HG03280 (cell line): ENCODE results near the gene KRT32.

Experiments
- ATAC-seq: cut with Tn5 transposase; IDR thresholded peaks from one replicate; pipeline ENCODE4 v1.9.1; 2021; ENCODE audit warnings: mild to moderate bottlenecking, moderate library complexity; ENCODE audit not compliant: unreplicated experiment

Gene KRT32

DNA sequence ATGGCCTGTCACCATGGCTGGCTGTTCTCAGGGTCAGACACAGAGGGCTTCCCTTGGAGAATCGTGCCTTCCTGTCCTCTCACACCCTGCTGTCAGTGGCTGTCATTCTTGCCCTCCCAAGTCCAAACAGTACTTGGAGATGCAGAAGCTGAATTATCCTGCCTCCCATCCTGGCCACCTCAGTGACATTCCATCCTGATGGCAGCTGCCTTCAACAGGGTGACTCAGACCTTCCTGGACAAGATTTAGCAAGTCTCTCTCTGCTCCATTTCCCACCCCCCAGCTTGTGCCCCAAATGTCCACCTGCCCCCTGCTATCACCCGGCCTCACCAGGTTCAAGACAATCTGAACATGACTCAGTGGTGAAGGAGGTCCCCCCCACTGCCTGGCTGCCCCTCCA is 27.3 kb upstream of the KRT32 start:
- ATAC-seq = no peak

DNA sequence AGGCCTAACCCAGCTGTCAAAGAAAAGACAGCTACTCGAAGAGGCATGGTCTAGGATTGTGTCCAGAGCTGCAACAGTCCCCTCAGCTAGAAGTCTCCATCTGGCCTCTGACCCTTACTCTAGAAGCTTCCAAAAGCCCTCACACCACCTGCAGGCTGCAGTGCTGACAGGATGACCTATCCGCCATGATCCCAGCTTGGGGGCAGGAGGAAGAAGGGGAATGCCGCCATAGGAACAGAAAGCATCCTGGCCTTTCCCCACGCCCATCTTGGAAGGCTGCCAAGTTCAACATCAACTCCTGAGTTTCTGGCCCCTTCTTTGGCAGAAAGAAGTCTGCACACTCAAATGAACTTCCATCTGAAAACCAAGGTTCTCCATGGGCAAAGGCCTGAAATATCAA is 25.6 kb upstream of the KRT32 start:
- no peak for ATAC-seq

DNA sequence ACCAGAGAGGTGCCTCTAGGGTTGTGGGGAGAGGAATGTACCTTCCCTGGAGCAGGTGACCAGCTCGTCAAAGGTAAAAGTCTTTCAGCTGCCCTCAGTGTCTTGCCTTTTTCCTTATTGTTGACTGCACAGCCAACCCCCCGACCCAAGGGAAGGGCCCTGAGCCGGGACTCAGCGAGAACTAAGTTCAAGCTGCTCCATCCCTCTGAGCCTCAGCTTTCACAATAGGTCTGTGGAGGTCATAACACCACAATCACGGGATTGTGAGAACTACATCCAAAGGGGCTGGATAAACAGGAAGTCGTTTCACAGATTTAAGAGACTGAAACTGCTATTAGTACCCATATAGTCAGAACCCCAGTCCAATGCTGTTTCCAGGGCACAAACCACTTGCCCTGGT is 25.2 kb upstream of the KRT32 start:
- ATAC-seq = no peak

DNA sequence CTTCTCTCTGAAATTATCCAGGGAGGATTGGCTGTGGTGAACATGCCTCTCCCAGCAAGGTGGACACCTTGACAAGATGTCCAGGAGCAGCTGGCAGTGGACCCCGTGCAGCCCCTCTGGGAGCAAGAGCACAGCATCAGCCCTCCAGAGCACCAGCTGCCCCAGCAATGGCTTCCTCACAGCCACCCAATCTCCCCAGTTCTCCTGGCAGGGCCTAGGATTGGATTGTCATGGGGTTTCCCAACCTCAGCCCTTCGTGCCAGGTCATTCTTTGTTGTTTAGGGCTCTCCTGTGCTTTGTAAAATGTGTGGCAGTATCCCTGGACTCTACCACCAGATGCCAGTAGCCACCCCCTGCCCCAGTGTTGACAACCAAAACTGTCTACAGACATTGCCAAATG is 24.3 kb upstream of the KRT32 start:
- ATAC-seq = no peak

DNA sequence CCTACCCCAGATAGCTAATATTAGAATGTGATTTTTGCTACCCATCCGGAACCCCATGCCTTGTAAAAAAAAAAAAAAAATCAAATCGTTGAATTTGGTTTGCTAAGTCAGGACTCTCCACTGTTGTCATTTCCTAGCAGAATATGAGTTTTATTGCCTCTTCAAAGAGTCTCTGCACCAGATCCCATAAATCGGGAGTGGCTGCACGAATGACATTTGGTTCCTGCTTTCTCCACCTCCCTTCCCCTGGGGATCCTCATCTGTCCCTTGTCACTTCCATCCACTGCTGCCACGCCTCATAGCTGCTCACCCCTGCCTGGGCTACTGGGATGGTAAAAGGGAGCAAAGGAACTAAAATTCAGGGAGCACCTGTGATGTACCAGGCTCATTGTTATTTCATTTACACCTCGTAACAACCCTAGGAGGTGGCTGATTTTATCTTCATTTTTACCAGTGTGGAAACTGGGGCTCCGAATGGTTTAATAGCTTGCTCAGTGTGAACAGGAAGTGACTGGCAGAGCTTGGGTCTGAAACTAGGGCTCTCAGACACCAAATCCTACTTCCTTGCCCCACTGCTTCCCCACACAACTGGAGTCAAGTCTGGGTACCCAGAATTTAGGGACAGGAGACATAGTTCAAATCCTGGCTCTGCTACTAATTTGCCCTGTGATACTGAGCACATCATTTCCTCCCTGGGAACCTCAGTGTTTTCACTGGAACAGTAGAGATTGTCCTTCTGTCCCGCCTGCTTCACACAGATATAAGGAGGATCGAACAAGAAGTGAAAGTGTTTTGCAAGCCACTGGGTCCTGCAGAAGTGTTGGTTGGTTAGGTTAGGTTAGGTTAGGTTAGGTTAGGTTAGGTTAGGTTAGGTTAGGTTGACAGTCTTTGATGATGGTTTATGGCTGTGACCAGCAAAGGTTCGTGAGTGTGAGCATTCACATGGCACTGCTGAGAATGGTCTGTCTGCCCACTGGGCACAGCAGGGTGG is 23.1 kb upstream of the KRT32 start:
- no peak for ATAC-seq

DNA sequence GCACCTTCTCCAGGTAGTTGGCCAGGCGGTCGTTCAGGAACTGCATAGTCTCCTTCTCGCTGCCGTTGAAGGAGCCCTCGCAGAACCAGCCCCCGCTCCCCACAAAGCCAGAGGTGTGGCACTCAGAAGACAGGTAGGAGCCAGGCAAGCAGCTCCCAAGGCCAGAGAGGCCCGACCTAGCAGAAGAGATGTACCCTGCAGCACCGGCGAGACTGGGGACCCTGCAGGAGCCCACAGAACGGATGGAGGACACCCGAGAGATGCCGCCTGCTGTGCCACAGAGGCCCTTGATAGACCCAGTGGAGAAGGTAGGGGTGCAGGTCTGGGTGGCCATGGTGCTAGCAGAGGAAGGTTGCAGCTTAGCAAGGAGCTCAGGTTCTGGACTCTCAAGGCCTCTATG is 22.3 kb upstream of the KRT32 start, which contains the start of gene KRT36:
Gene KRT36, minus strand, starts transcription at position 380 of the 400 bp plus-strand sequence. Its CDS starts 46 bp downstream, at position 334.
- ATAC-seq = no peak

DNA sequence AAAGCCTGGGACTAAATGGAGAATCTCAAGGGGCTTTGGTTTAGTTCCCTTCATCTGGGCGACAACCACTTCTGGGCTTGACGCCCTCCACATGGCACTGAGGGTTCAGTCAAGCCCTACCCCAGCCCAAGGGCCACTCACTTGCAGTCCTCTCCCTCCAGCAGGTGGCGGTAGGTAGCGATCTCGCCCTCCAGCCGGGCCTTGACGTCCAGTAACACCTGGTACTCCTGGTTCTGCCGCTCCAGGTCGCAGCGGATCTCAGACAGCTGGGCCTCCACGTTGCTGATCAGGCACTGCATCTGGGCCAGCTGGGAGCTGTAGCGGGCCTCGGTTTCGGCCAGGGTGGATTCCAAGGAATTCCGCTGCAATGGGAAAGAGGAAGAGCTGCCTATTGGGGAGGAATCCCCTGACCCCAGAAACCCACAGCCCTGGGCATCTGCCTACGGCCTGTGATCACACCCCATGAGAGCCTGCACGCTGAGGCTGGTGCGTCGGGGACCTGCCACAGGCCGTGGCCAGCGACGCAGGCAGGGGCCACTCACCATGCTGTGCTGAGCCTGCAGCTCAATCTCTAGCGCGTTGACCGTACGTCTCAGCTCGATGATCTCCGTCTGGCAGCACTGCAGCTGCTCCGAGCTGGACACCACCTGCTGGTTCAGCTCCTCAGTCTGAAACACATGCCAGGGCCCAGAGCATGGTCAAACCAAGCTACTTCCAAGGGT is 19.8 kb upstream of the KRT32 start:
- ATAC-seq = no peak

DNA sequence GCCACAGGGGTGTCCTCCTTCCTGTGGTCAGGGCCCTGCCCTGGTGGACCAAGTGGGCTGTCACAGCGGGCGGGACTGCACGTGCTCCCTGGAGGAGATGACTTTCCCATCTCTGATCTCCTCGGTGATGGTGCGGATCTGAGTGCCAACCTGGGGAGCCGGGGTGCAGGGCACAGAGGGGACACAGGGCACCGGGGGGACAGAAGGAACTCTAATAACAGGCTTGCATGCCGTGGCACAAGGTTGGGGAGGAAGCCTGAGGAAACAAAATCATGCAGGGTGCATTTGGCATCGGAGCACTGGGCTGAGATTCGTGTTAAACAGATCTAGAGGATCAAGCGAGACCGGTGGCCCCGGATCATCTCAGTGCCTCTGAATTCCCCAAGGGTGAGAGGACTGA is 19.1 kb upstream of the KRT32 start:
- ATAC-seq = no peak

DNA sequence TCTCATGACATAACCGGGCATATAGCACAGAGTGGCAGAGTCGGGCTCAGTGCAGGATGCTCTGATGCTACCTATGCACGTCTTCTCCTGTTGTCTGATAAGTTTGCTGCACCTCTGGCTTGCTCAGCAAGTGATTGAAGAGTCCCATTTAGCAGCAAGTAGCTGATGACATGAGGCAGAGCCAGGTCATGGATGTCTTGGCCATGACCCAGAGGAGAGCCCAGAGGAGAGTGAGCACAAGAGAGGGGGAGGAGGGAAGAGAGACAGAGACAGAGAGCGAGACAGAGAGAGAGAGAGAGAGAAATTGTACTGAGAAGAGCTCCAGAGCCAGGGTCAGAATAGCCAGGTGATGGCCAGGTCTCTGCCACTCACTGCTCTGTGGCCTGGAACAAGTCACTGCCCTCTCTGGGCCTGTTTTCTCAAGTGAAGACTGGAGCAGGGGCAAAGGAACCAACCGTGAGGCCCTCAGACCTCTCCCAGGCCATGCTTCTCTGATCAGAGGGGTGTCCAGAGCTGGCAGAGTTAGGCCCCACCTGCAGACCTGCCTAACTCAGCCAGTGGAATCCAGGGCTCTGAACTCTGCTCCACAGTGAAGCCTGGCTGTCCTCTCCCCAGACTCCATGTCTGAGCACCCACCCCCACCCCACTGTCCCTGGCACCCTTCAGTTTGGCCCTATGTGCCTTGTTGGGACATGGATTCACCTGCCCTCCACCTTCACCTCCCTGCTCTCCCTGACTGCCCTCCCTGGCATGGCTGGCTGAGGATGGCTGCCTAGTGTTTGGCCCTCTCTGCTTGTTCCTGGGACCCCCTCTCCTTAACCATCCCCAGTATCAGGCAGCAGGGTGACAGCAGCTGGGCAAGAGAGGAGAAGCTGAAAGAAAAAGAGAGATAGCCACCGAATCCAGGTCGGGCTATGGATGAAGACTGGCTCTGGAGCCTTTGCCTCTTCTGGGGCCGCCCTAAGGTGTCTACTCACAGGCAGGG is 18.0 kb upstream of the KRT32 start:
- ATAC-seq = no peak

DNA sequence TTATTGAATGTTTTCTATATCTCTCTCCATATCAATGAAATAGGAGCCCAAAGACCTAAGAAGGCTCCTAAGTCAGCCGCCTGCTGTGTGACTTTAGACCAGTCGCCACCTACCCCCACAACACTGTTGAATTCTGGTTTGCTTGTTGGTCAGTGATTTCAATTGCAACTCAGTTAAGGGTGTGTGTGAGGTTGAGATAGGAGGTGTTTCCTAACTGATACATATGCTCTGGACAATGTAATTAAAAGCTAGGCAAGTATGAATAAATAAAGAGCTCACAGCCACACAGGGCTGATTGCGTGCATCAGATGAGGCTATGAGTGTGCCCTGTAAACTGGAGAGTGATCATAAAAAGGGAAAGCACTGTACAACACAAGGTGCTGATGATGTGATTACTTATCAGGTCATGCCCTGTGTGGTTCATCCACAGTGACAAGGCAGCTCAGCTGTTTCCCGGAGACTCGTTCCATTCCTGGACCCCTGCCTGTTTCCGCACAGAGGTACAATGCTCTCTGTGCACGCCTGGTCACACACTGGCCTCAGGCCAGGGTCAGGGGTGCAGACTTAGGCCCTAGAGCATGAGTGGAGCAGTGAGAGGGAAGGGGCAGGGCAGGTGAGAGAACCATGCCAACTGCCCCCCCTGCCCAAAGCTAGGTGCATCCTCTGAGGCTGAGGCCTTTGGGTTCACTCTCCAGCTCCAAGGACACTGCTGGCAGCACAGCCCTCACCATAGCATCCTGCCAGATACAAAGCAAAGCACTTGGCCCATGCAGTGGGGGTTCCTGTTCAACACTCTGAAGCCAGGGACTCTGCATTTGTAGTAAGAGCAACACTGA is 17.0 kb upstream of the KRT32 start:
- no peak for ATAC-seq

DNA sequence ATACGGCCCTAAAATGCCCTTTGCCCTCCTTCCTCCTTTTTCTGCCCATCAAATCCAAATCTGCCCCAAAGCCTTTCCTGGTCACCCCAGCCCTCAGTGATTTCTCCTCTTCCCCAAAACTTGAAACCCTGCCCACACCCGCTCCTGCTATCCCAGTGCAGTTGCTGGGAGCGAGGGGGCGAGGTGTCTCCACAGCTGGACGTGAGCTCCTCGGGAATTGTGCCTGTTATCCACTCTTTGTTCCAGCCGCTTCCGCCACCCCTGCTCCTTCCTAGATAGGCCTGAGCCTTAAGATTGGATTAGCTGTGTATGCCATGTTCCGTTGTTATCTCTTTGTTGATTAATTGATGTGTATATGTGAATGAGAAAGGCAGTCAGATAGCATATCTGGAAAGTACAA is 16.3 kb upstream of the KRT32 start:
- no peak for ATAC-seq

DNA sequence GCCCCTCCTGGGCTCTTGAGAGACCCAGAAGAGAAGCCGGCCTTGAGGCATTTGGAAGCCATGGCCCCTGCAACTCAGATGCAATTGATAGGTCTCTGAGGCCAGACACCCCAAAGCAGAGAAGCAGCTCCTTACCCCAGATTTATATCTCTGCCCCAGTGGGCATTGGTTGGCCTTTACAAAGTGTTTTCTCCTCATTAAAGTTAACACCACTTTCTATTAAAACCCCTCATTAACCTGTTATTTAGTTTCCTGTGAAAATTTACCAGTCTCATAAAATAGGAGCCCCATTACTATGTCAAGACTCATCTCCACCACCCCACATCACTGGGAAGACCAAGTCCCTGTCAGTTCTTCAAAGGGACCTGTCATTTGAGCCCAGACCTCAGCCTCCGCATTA is 13.8 kb upstream of the KRT32 start, which contains the start of gene KRT35:
Gene KRT35, minus strand, starts transcription at position 116 of the 400 bp plus-strand sequence. Its CDS starts 54 bp downstream, at position 62.
- ATAC-seq = no peak

DNA sequence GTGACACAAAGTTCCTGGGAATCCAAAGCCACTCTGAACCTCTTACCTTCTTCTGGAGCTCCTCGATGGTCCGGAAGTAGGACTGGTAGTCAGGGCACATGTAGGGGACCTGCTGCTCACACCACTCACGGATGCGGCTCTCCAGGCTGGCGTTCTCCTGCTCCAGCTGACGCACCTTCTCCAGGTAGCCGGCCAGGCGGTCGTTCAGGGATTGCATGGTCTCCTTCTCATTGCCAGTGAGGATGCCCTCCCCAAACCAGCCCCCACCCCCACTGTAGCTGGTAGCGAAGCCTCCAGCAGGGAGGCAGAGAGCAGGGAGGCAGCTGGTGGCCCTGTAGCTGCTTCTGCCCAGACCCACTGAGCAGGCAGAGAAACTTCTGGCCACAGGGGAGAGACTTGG is 13.4 kb upstream of the KRT32 start:
- no peak for ATAC-seq

DNA sequence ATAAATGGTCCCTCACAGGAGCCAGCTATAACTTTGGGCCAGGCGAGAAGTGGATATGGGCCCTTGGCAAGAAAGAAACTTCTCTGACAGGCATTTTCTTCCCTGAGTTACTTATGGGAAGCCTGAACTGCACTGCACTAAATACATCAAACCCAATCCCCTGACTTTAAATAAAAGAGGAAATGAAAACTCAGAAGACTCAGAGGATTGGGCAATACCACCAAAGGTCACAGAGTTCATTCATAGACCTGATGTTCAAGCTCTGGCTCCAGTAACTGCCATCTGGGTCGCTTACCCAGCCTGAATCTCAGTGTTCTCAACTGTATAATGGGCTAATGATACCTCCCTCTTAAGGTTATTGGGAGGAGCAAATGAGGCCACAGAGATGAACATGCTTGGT is 12.9 kb upstream of the KRT32 start:
- ATAC-seq = no peak

DNA sequence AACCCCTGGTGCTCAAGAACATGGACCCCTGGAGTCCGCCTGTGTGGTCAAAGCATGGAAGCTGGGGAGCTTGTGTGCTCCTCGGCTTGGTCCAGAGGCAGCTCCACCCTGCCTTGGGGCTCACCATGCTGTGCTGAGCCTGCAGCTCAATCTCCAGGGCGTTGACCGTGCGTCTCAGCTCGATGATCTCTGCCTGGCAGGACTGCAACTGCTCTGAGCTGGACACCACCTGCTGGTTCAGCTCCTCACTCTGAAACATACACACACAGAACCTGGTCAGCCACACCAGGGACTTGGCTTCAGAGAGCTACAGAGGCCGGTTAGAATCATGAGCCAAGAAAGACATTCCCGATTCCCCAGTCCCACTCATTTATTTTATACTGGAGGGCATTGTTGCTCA is 11.1 kb upstream of the KRT32 start:
- ATAC-seq = no peak

DNA sequence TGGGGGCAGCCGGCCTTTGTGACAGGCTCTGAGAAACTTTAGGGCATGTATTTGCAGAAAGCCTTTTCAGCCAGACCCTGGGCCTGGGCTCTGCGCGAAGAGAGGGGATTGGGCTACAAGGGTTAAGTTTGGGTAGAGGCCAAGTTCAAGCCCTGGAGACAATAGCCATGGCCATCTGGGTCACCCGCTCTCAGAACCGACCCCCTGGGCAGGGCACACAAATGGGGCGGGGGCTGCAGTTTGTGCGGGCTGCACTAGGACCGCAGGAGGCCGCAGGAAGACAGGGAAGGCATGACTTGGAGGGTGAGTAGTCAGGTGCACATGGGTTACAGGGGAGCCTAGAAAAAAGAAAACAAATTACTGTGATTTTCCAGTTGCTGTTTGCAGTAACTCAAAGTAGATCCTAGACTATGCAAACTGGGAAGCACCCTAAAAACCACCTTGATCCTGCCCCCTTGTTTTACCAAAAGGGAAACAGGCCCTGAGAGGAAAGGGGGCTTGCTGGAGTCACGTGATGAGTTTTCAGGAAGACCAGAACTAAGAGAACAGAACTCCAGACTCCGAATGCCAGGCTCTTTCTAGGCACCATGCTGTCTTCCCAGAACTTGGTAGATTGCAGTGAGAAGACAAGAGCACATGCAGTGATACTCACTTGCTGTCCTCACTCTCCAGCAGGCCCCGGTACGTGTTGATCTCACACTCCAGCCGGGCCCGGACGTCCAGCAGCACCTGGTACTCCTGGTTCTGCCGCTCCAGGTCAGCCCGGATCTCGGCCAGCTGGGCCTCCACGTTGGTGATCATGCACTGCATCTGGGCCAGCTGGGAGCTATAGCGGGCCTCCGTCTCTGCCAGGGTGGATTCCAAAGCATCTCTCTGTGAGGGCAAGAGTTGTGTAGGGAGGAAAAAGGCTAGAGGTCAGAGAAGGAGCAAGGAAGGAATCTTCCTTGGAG is 10.0 kb upstream of the KRT32 start:
- no peak for ATAC-seq

DNA sequence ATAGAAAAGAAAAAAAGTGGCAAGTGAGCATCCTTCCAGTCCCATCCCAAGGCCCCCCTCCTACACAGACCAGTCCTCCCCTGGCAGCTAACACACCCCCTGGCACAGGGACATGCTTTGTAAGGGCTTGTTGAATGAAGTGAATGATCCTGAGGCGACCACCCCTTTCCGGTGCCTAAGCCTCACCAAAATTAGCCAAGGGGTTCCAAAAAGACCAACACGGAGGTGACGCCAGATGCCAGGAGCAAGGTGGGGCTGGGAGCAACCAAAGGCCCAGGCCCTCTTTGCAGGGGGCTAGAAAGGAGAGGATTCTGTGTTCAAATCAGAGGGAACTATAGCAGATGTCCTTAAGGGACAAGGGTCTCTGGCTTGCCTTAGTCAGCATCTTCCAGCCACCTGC is 8.2 kb upstream of the KRT32 start:
- ATAC-seq = no peak

DNA sequence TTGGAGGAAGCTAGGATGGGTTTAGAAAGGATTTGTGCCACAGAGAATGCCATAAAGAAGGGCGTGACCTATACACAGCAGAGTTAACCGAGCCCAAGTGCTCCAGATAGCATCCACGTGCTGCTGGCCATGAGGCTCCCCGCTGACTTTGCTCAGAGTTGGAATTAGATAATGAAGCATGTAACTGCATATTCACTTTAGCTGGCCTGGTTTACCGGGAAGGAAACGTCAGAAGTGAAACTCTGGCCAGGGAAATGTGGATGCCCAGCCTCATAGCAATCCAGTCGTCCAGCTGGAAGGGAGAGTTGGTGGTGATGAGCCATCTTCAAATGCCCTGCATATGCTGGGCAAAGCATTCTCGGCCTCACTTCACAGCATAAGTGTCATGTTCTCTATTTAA is 7.7 kb upstream of the KRT32 start:
- ATAC-seq = no peak

DNA sequence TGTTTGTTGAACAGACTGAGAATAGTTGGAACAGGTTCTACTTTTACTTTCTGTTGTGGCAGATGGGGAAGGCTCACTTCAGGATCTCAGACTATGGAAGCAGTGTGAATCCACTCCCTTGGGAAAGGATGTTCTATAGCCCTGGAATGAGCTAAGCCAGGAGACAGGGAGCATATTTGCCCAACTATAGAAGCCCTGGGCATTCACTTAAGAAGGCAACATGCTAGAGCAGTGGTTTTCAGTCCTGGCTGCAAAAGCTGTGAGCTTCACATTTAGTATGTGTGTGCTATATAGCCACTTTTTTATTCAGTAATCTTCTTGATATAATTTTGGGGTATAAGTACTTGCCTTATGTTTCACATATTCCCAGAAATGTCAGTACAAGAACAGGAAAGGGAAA is 1.2 kb upstream of the KRT32 start:
- ATAC-seq = no peak
